C4-2B (cell line): ENCODE measurements around the gene ZNF804B.

ENCODE experiments used
- CTCF ChIP-seq: fragments of 450-650 bp; conservative IDR thresholded peaks from 2 replicates; pipeline ENCODE4 v1.5.1; 2017; ENCODE audit warnings: mild to moderate bottlenecking
- ZFX ChIP-seq: fragments of 450-650 bp; IDR thresholded peaks from 2 replicates; pipeline ENCODE4 v1.6.1; 2017

DNA sequence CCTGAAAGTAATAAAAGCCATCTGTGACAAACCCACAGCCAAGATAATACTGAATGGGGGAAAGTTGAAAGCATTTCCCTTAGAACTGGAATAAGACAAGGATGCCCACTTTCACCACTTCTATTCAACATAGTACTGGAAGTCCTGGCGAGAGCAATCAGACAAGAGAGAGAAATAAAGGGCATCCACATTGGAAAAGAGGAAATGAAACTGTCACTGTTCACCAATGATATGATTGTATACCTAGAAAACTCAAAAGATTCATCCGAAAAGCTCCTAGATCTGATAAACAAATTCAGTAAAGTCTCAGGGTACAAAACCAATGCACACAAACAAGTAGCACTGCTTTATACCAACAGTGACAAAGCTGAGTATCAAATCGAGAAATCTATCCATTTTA lies 617.7 kb downstream of the ZNF804B start:
- TF ChIP-seq CTCF = no peak
- TF ChIP-seq ZFX = no peak
